ENCODE data around the gene MAPK4.
A peak's percentile ranks its signal among the peaks of the same experiment; 100 is the strongest.
"Not testable (repeated sequence)": the region's sequence is repeated elsewhere in the genome, so short reads cannot be mapped to it uniquely, and the experiment has no call there.

The MAPK4 gene

DNA sequence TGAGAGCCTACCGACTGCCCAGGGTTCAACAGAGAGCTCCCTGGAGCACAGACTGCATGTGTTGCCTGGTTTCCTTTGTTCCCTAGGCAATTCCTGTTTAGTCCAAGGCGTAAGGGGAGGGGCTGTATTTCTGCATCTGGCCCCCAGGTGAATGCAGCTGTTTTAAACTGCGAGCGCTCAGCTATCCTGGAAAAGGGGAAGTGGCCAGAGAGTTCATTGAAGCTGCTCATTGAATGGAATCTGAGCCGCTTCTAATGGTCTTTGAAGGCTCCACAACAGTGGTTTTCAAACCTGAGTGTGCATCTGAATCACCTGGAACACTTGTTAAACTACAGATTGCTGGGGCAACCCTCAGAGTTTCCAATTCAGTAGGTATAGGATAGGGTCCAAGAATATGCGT is 18.1 kb downstream of the MAPK4 start:
- no peak for DNase-seq (ENCODE audit: low spot score)

DNA sequence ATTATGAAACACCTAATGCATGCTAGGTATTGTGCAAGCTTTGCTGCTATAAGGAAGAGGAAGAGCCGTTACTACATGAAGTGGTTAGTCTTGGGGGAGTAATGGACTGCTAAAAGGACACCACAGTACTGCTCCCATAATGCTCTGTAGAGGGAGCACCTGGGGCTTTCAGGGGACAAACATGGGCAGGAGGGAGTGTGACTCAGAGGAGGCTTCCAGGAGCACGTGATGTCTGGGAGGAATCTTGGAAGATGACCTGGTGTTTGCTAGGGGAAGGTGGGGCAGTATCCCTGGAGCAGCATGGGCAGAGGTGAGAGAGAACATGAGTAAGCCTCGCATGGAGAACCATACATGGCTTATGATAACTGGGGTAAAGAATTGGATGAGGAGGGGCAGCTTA is 18.8 kb downstream of the MAPK4 start:
- no peak for DNase-seq (ENCODE audit: low spot score)

DNA sequence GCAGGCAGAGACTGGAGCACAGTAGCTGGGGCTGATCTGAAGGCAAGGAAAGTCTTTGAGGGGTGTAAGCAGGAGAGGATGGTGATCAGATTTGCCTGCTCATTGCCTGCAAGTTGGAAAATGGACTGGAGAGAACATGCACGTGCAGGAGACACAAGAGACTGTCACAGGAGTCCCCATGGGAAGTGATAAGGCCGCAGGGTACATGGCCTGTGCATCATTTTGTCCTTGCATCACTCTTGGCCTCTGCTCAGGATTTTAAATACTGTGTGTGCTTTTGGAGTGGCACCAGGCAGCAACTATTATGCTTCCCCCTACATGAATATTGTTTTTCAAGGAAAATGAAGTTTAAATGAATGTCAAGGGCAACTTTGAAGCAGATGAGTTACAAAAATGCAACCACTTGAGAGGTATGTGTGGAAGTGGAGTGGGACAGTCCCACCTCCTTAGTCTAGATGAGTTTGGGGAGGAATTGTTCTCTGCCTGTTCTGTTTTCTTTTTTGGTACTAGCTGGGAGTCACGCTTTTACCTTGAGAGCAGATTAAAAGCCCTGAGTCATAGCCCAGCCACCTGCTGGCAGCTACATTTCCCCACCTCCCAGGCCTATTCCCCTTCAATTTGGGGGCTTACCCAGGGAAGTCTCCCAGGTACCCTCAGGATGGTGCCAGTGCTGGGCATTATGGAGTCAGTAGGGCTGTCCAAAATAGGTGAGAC is 19.3 kb downstream of the MAPK4 start:
- DNase-seq (ENCODE audit: low spot score) = no peak

GRCh38 chr18:50581517-50581916 is 21.6 kb downstream of the MAPK4 start:
- DNase-seq (ENCODE audit: low spot score) = no peak

DNA sequence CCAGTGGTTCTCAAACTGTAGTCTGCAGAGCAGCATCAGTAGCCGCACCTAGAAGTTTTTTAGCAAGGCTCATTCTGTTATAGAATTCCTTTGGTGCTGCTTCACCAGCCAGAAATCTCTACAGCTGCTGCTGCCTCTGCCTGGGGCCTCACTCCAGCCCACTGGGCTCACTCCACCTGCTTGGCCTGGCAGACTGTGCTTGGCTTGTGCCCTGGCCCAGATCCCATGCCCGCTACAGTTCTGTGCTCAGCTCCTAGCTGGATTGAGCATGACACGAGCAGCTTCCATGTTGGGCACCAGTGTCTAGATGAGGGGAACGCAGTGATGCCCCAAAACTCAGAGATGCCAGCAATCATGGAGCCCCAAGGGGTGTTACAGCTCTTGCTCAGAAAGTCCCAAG is 22.6 kb downstream of the MAPK4 start:
- no peak for DNase-seq (ENCODE audit: low spot score)

DNA sequence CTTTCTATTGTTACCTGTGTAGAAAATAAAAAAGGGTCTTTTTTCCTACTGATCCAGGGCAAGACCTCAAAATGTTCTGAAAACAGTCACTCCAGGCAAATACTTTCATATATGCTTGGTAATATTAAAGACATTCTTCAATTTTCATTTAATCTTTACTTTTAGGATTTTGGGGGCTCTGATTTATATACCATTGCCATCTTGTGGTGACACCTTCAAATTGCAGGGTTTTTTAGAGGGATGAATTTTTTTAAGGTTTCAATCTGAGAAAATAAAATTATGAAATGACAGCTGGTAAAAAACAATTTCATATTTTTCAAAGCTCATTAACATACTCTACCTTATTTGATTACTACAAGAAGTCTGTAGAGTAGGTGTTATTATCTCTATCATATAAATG is 26.8 kb downstream of the MAPK4 start:
- no peak for DNase-seq (ENCODE audit: low spot score)

DNA sequence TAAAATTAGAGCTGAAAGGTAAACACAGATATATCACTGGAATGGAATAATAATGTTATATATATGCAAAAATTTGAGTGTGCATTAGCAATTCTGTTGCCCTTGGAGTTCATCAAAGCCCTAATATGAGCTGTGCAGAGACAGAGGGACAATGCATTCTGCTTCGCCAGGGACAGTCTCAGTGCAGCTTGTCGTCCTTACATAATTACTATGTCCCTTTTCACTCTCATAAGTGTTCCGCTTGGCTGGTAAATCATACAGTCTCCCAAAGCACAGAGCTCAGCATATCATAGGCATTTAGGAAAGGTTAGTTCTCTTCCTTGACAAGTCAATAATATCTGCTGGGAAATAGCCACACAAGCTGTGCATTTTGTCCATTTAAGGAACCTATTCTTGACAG is 30.7 kb downstream of the MAPK4 start:
- no peak for DNase-seq (ENCODE audit: low spot score)

GRCh38 chr18:50594012-50594411 is 34.1 kb downstream of the MAPK4 start:
- no peak for DNase-seq (ENCODE audit: low spot score)

DNA sequence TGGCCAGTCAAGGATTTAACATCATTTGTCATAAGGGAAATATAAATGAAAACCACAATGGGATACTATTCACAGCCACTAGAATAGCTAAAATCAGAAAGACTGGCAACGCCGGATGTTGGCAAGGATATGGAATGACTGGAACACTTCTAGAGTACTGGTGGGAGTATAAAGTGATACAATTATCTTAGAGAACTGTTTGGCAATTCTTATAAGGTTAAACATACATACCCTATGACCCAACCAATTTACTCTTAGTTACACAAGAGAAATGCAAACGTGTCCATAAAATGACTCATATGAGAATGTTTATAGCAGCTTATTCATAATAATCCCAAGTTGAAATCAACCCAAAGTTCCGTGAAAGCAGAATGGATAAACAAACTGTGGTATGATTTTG is 35.1 kb downstream of the MAPK4 start:
- no peak for DNase-seq (ENCODE audit: low spot score)

GRCh38 chr18:50602466-50602865 is 42.6 kb downstream of the MAPK4 start:
- no peak for DNase-seq (ENCODE audit: low spot score)

GRCh38 chr18:50606609-50607008 is 46.7 kb downstream of the MAPK4 start:
- DNase-seq (ENCODE audit: low spot score) = no peak

- DNase-seq (ENCODE audit: low spot score) = no peak
Measured at GRCh38 chr18:50607378-50607926, 47.6 kb downstream of the MAPK4 start.

- DNase-seq (ENCODE audit: low spot score) = not testable (repeated sequence)
Measured at GRCh38 chr18:50609171-50609570, 49.3 kb downstream of the MAPK4 start.

- DNase-seq (ENCODE audit: low spot score) = no peak
Measured at GRCh38 chr18:50610349-50610748, 50.5 kb downstream of the MAPK4 start.

- DNase-seq (ENCODE audit: low spot score) = no peak
Measured at GRCh38 chr18:50611529-50611941, 51.6 kb downstream of the MAPK4 start.

GRCh38 chr18:50614838-50615237 is 55.0 kb downstream of the MAPK4 start:
- DNase-seq (ENCODE audit: low spot score) = peak; percentile 56

GRCh38 chr18:50616484-50617048 is 56.7 kb downstream of the MAPK4 start:
- DNase-seq (ENCODE audit: low spot score) = no peak

GRCh38 chr18:50619861-50620275 is 60.0 kb downstream of the MAPK4 start:
- no peak for DNase-seq (ENCODE audit: low spot score)

GRCh38 chr18:50620319-50620718 is 60.4 kb downstream of the MAPK4 start:
- no peak for DNase-seq (ENCODE audit: low spot score)

- no peak for DNase-seq (ENCODE audit: low spot score)
Measured at GRCh38 chr18:50621366-50621765, 61.5 kb downstream of the MAPK4 start.

DNA sequence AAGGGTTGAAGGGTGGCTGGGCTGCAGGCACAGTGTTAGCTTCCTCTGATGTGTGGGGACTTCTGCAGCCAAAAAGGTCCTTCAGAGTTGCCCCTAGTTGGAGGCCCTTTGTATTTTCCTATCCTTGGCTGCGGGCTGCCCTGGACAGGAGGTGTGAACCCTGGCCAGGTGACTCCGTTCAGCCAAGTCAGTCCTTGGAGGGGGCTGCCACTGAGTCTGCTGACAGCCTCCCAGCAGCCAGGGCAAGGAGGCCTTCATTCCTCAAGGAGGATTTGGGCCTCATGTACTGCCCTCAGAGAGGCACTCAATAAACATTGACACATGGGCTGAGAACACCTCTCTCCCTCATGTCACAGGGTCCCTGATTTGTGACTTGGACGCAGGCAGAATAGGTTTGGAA is 62.4 kb downstream of the MAPK4 start:
- DNase-seq (ENCODE audit: low spot score) = no peak

GRCh38 chr18:50622865-50623393 is 63.0 kb downstream of the MAPK4 start:
- no peak for DNase-seq (ENCODE audit: low spot score)

GRCh38 chr18:50623694-50624352 is 63.9 kb downstream of the MAPK4 start:
- DNase-seq (ENCODE audit: low spot score) = no peak
